ENCODE data around the gene GRAMD1A. TPM values are rescaled to one million over a fixed set of nuclear protein-coding genes. Genes with fewer than 3 reads are reported as not detected.
A peak's percentile ranks its signal among the peaks of the same experiment; 100 is the strongest.
"Not testable (repeated sequence)": the region's sequence is repeated elsewhere in the genome, so short reads cannot be mapped to it uniquely, and the experiment has no call there.

GRAMD1A gene
- total and polyA plus RNA-seq, 3 experiments from 2014 or later: 51.4 to 218 (median 205) TPM

DNA sequence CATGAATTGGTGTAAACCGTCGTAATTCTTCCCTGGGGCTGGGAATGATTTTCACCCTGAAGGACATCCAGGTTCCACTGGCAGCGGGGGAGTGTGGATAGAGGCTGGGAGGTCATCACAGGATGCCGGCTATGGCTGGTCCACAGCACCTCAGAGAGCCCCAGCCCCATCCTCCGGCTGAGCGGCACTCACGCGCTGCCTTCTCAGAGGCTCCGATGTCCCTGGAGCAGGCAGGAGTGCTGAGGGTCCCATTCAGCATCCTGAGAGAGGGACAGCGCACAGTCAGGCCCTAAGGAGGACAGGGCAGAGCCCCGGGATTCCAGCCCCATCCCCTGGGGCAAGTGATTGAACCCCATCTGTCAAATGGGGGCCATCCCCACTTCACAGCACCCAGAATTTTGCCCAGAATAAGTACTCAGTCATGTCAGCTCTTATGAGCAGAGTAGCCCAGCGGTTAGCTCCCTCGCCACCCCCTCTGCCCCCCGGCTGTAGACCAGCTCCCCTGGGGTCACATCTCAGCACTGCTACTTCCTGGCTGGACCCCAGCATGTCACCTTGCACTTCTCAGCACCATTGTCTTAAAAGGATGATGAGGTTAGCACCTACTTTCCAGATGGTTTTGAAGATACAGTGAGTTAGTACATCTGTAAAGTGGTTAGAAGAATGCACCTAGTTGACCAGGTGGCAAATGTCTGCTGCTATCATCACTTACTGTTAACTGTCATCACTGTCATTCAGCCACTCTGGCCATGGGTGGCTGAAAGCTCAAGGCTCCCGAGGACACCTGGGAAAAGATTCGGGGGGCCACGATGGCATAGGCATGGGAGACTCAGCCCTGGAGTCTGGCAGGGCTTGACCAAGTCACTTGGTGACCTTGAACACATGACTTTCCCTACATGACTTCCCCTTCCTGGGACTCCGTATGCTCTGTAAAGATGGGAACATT is 11.9 kb downstream of the GRAMD1A start:
- peaks cover 56 to 71% (median 67%) of the 10 kb centered on the region in 3 donors for H3K4me1 Mint-ChIP-seq
- Histone ChIP-seq H3K27me3 (ENCODE audit: insufficient read depth, low read length, poor library complexity, severe bottlenecking) (no peaks in the 10 kb centered on the region), H3K27ac (ENCODE audit: low read depth, low read length) (peak overlapping the region; percentile 61), H3K9me3 (ENCODE audit: low read length) (no peaks in the 10 kb centered on the region), H3K36me3 (ENCODE audit: insufficient read depth, low read length) (peaks cover 43% of the 10 kb centered on the region), H3K4me1 (ENCODE audit: insufficient read depth, low read length) (peaks cover 59% of the 10 kb centered on the region), H3K4me3 (ENCODE audit: low read length) (peak overlapping the region; percentile 5)
- H3K36me3 Mint-ChIP-seq: peaks cover 8 to 69% (median 10%) of the 10 kb centered on the region in 3 donors
- H3K27me3 Mint-ChIP-seq: peaks cover 0 to 1% of the 10 kb centered on the region in 2 donors
- H3K4me3 Mint-ChIP-seq: peak overlapping the region; percentile 74 to 87 (median 81)
- H3K27ac Mint-ChIP-seq: peak overlapping the region; percentile 86 to 99 (median 97)
- POLR2A ChIA-PET: interaction anchor here (0.6 to 4.3 kb wide), 7 partner anchors 11 to 820 kb away, joined by 3 to 48 read pairs (median 3); partner anchors contain the start of gene GRAMD1A
- no peaks in the 10 kb centered on the region for H3K9me3 Mint-ChIP-seq
- peak in 3 of 5 donors; percentile 20 to 69 (median 63) for DNase-seq
- CTCF ChIA-PET: interaction anchor here (1.0 to 6.6 kb wide), 12 partner anchors 13 to 240 kb away, joined by 3 to 122 read pairs (median 6); partner anchors contain the start of gene GRAMD1A

DNA sequence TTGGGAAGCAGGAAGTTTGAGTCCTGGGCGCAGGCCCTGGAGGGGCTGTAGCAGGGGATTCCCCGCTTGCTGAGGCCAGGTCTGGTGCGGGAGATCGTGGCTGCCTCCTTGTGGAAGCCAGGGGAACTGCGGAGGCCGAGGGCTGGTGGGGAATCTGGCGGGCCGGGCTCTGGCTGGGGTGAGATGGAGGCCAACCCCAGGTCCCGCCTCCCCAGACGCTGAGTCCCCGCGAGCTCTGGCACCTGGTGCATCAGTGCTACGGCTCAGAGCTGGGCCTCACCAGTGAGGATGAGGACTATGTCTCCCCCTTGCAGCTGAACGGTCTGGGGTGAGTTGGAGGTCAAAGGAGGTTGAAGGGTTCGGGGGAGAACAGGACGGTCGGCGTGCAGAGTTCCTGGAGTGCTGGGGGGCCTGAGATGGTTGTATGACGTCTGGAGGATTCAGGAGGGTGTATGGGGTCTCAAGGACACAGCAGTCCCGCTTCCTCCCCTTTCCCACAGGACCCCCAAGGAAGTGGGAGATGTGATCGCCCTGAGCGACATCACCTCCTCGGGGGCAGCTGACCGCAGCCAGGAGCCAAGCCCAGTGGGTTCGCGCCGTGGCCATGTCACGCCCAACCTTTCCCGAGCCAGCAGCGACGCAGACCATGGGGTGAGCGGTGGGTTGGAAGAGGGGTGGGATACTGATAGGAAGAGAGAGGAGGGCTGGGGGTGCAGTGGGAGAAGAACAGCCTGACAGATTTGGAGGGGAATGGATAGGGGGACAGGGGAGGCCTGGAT is 13.1 kb downstream of the GRAMD1A start:
- H3K4me3 ChIP-seq (ENCODE audit: low read length): peak overlapping the region; percentile 37
- Mint-ChIP-seq H3K27ac (peak overlapping the region; percentile 90 to 99 (median 97)), H3K9me3 (no peaks in the 10 kb centered on the region), H3K4me1 (peaks cover 60 to 79% (median 70%) of the 10 kb centered on the region in 3 donors), H3K36me3 (peaks cover 16 to 73% (median 16%) of the 10 kb centered on the region in 3 donors), H3K27me3 (peaks cover 0 to 1% of the 10 kb centered on the region in 2 donors), H3K4me3 (peak overlapping the region; percentile 7 to 84 (median 81))
- DNase-seq: peak; percentile 74 to 87 (median 80)
- ChIA-PET CTCF (interaction anchor here (0.8 to 6.6 kb wide), 16 partner anchors 14 to 241 kb away, joined by 3 to 122 read pairs (median 4); partner anchors contain the start of gene GRAMD1A), POLR2A (interaction anchor here (0.6 to 4.3 kb wide), 4 partner anchors 7 to 585 kb away, joined by 3 to 48 read pairs (median 4); partner anchors contain the start of genes GRAMD1A and UBA2)
- peaks cover 53% of the 10 kb centered on the region for H3K36me3 ChIP-seq (ENCODE audit: insufficient read depth, low read length)
- H3K27ac ChIP-seq (ENCODE audit: low read depth, low read length): peak overlapping the region; percentile 5
- H3K27me3 ChIP-seq (ENCODE audit: insufficient read depth, low read length, poor library complexity, severe bottlenecking): no peaks in the 10 kb centered on the region
- H3K9me3 ChIP-seq (ENCODE audit: low read length): no peaks in the 10 kb centered on the region
- peaks cover 63% of the 10 kb centered on the region for H3K4me1 ChIP-seq (ENCODE audit: insufficient read depth, low read length)

DNA sequence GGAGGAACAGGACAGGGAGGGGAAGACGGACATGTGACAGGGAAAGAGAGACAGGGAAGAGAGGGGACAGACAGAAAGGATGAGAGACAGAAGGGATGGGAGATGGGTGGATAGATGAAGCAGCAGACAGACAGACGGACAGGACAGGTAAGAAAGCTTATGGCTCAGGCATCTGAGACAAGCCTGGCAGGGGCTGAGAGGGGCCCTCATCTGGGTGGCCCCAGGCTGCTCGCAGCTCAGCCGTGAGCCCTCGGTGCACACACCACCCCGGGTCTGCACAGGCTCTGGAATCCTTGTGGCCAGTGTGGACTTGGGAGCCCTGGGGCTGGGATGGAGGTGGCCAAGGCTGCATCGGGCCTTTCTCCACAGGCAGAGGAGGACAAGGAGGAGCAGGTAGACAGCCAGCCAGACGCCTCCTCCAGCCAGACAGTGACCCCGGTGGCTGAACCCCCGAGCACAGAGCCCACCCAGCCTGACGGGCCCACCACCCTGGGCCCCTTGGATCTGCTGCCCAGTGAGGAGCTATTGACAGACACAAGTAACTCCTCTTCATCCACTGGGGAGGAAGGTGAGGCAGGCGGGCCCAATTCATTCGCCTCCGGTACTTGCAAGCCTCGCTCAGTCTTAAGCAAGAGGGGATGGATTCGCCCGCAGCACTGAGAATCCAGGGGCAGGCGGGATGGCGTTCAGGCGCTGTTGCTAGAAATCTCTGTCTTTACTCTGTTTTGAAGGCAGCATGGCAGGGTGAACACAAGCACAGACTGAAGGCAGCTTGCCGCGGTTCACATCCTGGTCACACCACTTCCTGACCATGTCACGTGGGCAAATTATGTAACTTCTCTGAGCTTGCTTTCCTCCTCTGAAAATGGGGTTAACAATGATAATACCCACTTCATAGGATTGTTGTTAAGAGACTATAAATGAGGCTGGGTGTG is 14.0 kb downstream of the GRAMD1A start:
- peak overlapping the region; percentile 90 to 99 (median 97) for H3K27ac Mint-ChIP-seq
- Histone ChIP-seq H3K4me3 (ENCODE audit: low read length) (peak overlapping the region; percentile 37), H3K9me3 (ENCODE audit: low read length) (no peaks in the 10 kb centered on the region), H3K36me3 (ENCODE audit: insufficient read depth, low read length) (peaks cover 61% of the 10 kb centered on the region), H3K27ac (ENCODE audit: low read depth, low read length) (peak overlapping the region; percentile 5), H3K27me3 (ENCODE audit: insufficient read depth, low read length, poor library complexity, severe bottlenecking) (no peaks in the 10 kb centered on the region), H3K4me1 (ENCODE audit: insufficient read depth, low read length) (peaks cover 63% of the 10 kb centered on the region)
- CTCF ChIA-PET: interaction anchor here (0.6 to 6.6 kb wide), 20 partner anchors 8 to 140 kb away, joined by 3 to 122 read pairs (median 4); partner anchors contain the start of gene GRAMD1A
- DNase-seq: peak; percentile 58 to 88 (median 80)
- H3K4me3 Mint-ChIP-seq: peak overlapping the region; percentile 72 to 94 (median 81)
- peaks cover 60 to 84% (median 70%) of the 10 kb centered on the region in 3 donors for H3K4me1 Mint-ChIP-seq
- H3K27me3 Mint-ChIP-seq: peaks cover 0 to 1% of the 10 kb centered on the region in 2 donors
- H3K9me3 Mint-ChIP-seq: no peaks in the 10 kb centered on the region
- H3K36me3 Mint-ChIP-seq: peaks cover 20 to 77% (median 20%) of the 10 kb centered on the region in 3 donors
- POLR2A ChIA-PET: interaction anchor here (0.6 to 4.3 kb wide), 7 partner anchors 8 to 41 kb away, joined by 3 to 48 read pairs (median 8); partner anchors contain the start of gene GRAMD1A

DNA sequence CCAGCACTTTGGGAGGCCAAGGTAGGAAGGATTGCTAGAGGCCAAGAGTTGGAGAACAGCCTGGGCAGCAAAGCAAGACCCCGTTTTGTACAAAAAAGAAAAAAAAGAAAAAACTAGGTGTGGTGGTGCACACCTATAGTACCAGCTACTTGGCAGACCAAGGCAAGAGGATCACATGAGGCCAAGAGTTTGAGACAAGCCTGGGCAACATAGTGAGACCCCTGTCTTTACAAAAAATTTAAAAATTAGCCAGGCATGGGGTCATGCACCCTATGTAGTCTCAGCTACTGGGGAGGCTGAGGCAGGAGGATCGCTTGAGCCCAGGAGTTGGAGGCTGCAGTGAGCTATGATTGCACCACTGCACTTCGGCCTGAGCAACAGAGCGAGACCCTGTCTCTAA is 14.7 kb downstream of the GRAMD1A start:
- DNase-seq; H3K27me3 Mint-ChIP-seq; H3K9me3 ChIP-seq (ENCODE audit: low read length); H3K27me3 ChIP-seq (ENCODE audit: insufficient read depth, low read length, poor library complexity, severe bottlenecking); H3K4me3 ChIP-seq (ENCODE audit: low read length); H3K9me3 Mint-ChIP-seq; H3K27ac ChIP-seq (ENCODE audit: low read depth, low read length): not testable (repeated sequence)
- Mint-ChIP-seq H3K4me3 (peak overlapping the region; percentile 60 to 94 (median 81)), H3K4me1 (peaks cover 60 to 80% (median 65%) of the 10 kb centered on the region in 3 donors), H3K27ac (peak overlapping the region; percentile 90 to 99 (median 96)), H3K36me3 (peaks cover 22 to 76% (median 23%) of the 10 kb centered on the region in 3 donors)
- CTCF ChIA-PET: interaction anchor here (0.6 to 6.6 kb wide), 13 partner anchors 9 to 53 kb away, joined by 3 to 122 read pairs (median 4); partner anchors contain the start of gene GRAMD1A
- POLR2A ChIA-PET: interaction anchor here (0.6 to 4.3 kb wide), 7 partner anchors 9 to 42 kb away, joined by 3 to 48 read pairs (median 8); partner anchors contain the start of gene GRAMD1A
- H3K36me3 ChIP-seq (ENCODE audit: insufficient read depth, low read length): peaks cover 60% of the 10 kb centered on the region
- peaks cover 63% of the 10 kb centered on the region for H3K4me1 ChIP-seq (ENCODE audit: insufficient read depth, low read length)

DNA sequence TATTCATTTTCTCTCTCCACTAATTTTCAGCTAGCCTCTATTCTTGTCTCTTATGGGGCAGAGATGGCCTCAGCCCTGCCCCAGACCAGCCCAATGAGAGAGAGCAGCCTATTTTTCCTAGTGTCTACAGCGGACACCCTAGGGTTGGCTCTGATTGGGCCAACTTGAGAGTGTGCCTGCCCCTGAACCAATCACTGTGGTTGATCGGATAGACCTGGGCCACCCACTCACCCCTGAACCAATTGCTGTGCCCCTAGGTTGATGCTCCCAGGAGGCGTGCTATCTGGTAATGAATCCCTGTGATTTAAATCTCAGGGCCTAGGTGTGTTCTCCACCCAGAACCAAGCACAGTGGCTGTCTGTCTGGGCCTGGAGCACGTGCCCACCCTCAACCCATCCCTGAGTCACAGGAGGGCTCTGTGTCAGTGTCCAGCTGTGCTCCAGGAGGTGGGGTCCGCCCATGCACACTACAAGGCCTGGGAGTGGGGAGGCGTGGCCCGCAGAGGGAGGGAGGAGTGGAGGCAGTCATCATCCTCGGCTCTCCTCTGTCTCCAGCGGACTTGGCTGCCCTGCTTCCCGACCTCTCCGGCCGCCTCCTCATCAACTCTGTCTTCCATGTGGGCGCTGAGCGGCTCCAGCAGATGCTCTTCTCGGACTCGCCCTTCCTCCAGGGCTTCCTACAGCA is 15.3 kb downstream of the GRAMD1A start:
- Mint-ChIP-seq H3K4me1 (peaks cover 57 to 77% (median 62%) of the 10 kb centered on the region in 3 donors), H3K27ac (peak overlapping the region; percentile 60 to 99 (median 96)), H3K9me3 (no peaks in the 10 kb centered on the region), H3K4me3 (peak overlapping the region in 1 of 7 donors; percentile 84), H3K27me3 (peaks cover 0 to 1% of the 10 kb centered on the region in 2 donors), H3K36me3 (peaks cover 22 to 76% (median 24%) of the 10 kb centered on the region in 3 donors)
- peaks cover 58% of the 10 kb centered on the region for H3K36me3 ChIP-seq (ENCODE audit: insufficient read depth, low read length)
- no peaks in the 10 kb centered on the region for H3K27me3 ChIP-seq (ENCODE audit: insufficient read depth, low read length, poor library complexity, severe bottlenecking)
- no peaks in the 10 kb centered on the region for H3K9me3 ChIP-seq (ENCODE audit: low read length)
- POLR2A ChIA-PET: interaction anchor here (0.6 to 4.3 kb wide), 3 partner anchors 10 to 30 kb away, joined by 4 to 48 read pairs (median 8); partner anchors contain the start of gene GRAMD1A
- CTCF ChIA-PET: interaction anchor here (1.2 to 6.6 kb wide), 4 partner anchors 9 to 52 kb away, joined by 4 to 122 read pairs (median 51); partner anchors contain the start of gene GRAMD1A
- no peak for DNase-seq
- no peak overlapping the region for H3K27ac ChIP-seq (ENCODE audit: low read depth, low read length)
- H3K4me3 ChIP-seq (ENCODE audit: low read length): no peak overlapping the region
- H3K4me1 ChIP-seq (ENCODE audit: insufficient read depth, low read length): peaks cover 59% of the 10 kb centered on the region

DNA sequence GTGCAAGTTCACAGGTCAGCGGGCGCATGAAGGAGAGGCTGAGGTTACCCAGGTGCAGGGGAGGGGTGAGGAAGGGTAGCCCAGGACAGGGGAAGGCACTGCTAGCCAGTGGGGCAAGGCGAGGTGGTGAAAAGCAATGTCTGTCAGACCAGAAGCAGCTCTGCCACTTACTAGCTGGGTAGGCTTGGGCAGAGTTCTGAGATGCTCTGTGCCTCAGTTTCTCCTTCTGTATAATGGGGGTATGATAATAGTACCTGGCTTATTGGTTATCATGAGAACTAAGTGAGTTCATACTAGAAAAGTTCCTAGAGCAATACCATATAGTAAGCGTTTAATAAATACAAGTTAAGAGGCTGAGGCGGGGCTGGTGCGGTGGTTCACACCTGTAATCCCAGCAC is 15.8 kb downstream of the GRAMD1A start:
- no peak for DNase-seq
- H3K4me1 ChIP-seq (ENCODE audit: insufficient read depth, low read length): peaks cover 53% of the 10 kb centered on the region
- H3K36me3 ChIP-seq (ENCODE audit: insufficient read depth, low read length): peaks cover 59% of the 10 kb centered on the region
- H3K4me3 ChIP-seq (ENCODE audit: low read length): no peak overlapping the region
- no peaks in the 10 kb centered on the region for H3K9me3 ChIP-seq (ENCODE audit: low read length)
- Mint-ChIP-seq H3K27me3 (peaks cover 0 to 1% of the 10 kb centered on the region in 2 donors), H3K4me1 (peaks cover 53 to 74% (median 56%) of the 10 kb centered on the region in 3 donors), H3K27ac (peak overlapping the region in 6 of 8 donors; percentile 22 to 92 (median 40)), H3K36me3 (peaks cover 23 to 77% (median 28%) of the 10 kb centered on the region in 3 donors), H3K9me3 (no peaks in the 10 kb centered on the region), H3K4me3 (no peak overlapping the region)
- ChIA-PET POLR2A (interaction anchor here (1.0 kb wide), 1 partner anchor 11 kb away, joined by 3 read pairs; no protein-coding TSS in a partner anchor), CTCF (interaction anchor here (5.5 to 6.6 kb wide), 2 partner anchors 17 to 44 kb away, joined by 98 to 122 read pairs; partner anchors contain the start of gene GRAMD1A)
- H3K27me3 ChIP-seq (ENCODE audit: insufficient read depth, low read length, poor library complexity, severe bottlenecking): no peaks in the 10 kb centered on the region
- no peak overlapping the region for H3K27ac ChIP-seq (ENCODE audit: low read depth, low read length)
